HL-60 (cell line): ENCODE results near the gene ECI2.

ENCODE experiments used
- DNase-seq, 2 experiments: peaks; one replicate each; pipeline ENCODE4 v3.0.0-alpha.2; 2010 to 2020; ENCODE audit warnings: low read depth in 1 of 2, low spot score in 1 of 2
- H3K27ac ChIP-seq: fragments of 250-450 bp; sonication (Bioruptor Pico); replicated peaks from 2 replicates; pipeline ENCODE4 v1.5.1; 2020; ENCODE audit warnings: mild to moderate bottlenecking, moderate library complexity
- H3K27me3 ChIP-seq: fragments of 250-450 bp; sonication (Bioruptor Pico); 2 replicates; pipeline ENCODE4 v1.5.1; 2021; ENCODE audit warnings: mild to moderate bottlenecking, moderate library complexity; ENCODE audit not compliant: insufficient read depth, poor library complexity, severe bottlenecking
- H3K4me3 ChIP-seq: replicated peaks from 2 replicates; pipeline ENCODE4 v1.5.1; 2011; ENCODE audit warnings: mild to moderate bottlenecking, control low read depth, low read length; ENCODE audit not compliant: insufficient read depth
- GABPA ChIP-seq: IDR thresholded peaks from 2 replicates; pipeline ENCODE4 v1.6.1; 2012; ENCODE audit warnings: low read depth
- POLR2AphosphoS5 ChIP-seq: IDR thresholded peaks from 2 replicates; pipeline ENCODE4 v1.6.1; 2012; ENCODE audit warnings: low read depth
- SPI1 ChIP-seq: IDR thresholded peaks from 2 replicates; pipeline ENCODE4 v1.6.1; 2012; ENCODE audit warnings: low read depth, mild to moderate bottlenecking, borderline replicate concordance
- TF ChIP-seq, protein P1 (sequence below): IDR thresholded peaks from one replicate; pipeline ENCODE4 v1.5.1; 2011; ENCODE audit warnings: low read length, control low read depth, inconsistent platforms; ENCODE audit not compliant: insufficient read depth
- TF ChIP-seq, protein P2 (sequence below): IDR thresholded peaks from 2 replicates; pipeline ENCODE4 v1.6.1; 2012; ENCODE audit warnings: low read depth; ENCODE audit not compliant: insufficient replicate concordance

The ECI2 gene

DNA sequence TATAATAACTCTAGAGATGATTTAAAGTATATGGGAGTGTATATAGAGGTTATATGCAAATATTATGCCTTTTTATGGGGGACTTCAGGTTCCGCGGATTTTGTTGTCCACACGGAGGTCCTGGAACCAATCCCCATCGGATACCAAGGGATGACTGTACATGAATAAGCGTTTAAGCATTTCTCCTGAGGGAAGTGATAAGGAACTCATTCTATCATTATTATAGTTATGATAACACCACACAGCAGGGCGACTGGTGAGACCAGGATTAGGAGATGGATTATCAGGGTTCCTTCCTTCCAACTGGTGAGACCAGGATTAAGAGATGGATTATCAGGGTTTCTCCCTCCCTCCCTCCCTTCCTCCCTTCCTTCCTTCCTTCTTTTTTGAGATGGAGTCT, 6.6 kb downstream of the ECI2 start:
- Histone ChIP-seq H3K27ac (no peak overlapping the region), H3K4me3 (no peak overlapping the region), H3K27me3 (no peaks in the 10 kb centered on the region)
- DNase-seq = no peak
- TF ChIP-seq, protein P1, sequence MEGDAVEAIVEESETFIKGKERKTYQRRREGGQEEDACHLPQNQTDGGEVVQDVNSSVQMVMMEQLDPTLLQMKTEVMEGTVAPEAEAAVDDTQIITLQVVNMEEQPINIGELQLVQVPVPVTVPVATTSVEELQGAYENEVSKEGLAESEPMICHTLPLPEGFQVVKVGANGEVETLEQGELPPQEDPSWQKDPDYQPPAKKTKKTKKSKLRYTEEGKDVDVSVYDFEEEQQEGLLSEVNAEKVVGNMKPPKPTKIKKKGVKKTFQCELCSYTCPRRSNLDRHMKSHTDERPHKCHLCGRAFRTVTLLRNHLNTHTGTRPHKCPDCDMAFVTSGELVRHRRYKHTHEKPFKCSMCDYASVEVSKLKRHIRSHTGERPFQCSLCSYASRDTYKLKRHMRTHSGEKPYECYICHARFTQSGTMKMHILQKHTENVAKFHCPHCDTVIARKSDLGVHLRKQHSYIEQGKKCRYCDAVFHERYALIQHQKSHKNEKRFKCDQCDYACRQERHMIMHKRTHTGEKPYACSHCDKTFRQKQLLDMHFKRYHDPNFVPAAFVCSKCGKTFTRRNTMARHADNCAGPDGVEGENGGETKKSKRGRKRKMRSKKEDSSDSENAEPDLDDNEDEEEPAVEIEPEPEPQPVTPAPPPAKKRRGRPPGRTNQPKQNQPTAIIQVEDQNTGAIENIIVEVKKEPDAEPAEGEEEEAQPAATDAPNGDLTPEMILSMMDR = no peak
- TF ChIP-seq SPI1 (no peak), GABPA (no peak), POLR2AphosphoS5 (no peak)
- TF ChIP-seq, protein P2, sequence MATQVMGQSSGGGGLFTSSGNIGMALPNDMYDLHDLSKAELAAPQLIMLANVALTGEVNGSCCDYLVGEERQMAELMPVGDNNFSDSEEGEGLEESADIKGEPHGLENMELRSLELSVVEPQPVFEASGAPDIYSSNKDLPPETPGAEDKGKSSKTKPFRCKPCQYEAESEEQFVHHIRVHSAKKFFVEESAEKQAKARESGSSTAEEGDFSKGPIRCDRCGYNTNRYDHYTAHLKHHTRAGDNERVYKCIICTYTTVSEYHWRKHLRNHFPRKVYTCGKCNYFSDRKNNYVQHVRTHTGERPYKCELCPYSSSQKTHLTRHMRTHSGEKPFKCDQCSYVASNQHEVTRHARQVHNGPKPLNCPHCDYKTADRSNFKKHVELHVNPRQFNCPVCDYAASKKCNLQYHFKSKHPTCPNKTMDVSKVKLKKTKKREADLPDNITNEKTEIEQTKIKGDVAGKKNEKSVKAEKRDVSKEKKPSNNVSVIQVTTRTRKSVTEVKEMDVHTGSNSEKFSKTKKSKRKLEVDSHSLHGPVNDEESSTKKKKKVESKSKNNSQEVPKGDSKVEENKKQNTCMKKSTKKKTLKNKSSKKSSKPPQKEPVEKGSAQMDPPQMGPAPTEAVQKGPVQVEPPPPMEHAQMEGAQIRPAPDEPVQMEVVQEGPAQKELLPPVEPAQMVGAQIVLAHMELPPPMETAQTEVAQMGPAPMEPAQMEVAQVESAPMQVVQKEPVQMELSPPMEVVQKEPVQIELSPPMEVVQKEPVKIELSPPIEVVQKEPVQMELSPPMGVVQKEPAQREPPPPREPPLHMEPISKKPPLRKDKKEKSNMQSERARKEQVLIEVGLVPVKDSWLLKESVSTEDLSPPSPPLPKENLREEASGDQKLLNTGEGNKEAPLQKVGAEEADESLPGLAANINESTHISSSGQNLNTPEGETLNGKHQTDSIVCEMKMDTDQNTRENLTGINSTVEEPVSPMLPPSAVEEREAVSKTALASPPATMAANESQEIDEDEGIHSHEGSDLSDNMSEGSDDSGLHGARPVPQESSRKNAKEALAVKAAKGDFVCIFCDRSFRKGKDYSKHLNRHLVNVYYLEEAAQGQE = no peak

DNA sequence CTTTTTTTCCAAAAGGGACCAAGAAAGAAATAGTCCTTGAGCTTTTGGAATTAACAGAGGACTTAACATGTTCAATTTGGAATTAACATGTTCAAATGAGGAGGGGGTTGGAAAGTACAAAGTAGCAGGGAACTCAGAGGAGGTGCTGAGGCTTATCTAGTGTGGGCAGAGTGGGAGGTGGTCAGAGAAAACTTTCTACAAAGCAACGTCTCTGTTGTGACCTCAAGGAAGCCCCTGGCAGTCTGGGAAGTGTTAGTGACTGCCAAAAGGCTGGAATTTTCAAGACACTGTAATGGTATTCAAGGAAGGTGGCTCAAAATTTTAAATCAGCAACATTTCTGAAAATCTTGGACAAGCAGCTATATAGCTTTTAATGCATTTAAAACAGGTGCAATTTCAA, 7.3 kb downstream of the ECI2 start:
- Histone ChIP-seq H3K27me3 (no peaks in the 10 kb centered on the region), H3K27ac (no peak overlapping the region), H3K4me3 (no peak overlapping the region)
- TF ChIP-seq GABPA (no peak), SPI1 (no peak), POLR2AphosphoS5 (no peak)
- TF ChIP-seq, protein P2 = no peak
- TF ChIP-seq, protein P1 = no peak
- DNase-seq = no peak

DNA sequence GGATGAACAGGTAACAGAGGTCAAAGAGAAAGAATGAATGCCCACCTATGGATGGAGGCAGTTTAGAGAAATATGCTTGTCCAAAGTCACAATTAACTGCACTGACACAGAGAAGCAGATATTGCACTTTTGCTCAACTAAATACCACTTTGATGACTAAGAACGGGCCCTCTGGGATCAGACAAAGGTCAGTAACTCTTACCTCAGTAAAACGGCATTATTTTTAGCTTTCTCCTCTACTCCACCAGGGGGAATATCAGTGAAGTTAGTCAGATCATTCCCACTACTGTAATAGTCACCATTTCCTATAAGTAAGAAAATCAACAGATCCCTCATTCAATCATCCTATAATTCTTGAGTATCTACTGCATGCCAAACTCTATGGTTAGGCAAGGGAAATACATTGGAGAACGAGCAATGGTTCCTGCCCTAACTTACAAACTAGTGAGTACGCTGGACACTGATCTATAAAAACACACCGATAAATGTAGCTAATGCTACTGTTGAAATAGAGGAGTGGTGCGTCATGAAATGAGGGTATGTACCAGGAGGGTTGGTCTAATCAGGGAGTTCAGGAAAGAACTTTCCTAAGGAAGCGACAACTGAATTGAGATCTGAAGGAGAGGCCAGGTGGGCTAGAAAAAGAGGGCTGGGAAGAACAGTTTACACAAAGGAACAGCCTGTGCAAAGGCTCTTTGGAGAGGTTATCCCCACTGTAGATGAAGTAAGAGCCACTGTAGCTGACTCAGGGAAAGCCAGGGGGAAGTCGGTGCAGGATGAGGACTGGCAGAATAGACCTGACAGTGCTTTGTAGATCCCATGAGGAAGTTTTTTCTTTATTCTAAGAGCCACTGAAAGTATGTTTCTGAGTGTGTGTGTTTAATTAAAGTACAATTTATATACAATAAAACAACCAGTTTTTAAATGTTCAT, 9.2 kb downstream of the ECI2 start:
- TF ChIP-seq SPI1 = no peak
- no peak for TF ChIP-seq GABPA
- TF ChIP-seq, protein P1 = no peak
- no peaks in the 10 kb centered on the region for H3K27me3 ChIP-seq
- DNase-seq = no peak
- H3K27ac ChIP-seq = no peak overlapping the region
- no peak overlapping the region for H3K4me3 ChIP-seq

DNA sequence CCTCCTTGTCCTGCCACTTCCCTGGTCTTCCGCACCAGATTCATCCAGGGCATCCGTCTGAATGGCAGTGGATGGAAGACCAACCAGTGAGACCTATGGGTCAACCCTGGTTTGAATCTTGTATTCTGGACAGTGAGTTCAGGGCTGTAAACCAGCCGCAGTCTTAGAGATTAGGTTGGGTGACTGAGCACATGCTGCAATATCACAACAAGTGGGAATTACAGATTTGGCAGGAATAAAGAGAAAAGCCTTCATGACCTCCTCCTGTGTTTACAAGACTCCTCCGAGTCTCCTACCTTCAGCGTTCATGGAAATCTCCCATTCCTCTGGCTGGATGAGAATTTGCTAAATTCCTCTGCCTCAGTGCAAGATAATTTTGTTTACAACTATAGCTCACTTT, 9.9 kb downstream of the ECI2 start:
- no peak overlapping the region for H3K4me3 ChIP-seq
- no peak for DNase-seq
- TF ChIP-seq SPI1 (no peak), GABPA (no peak), POLR2AphosphoS5 (no peak)
- TF ChIP-seq, protein P1 = no peak
- TF ChIP-seq, protein P2 = no peak
- no peak overlapping the region for H3K27ac ChIP-seq
- H3K27me3 ChIP-seq = no peaks in the 10 kb centered on the region
